NCI-H2107 treated with DMSO at 0.1 percent for 48 hours (cell line): ENCODE data around the gene PKIG.
A peak's percentile ranks its signal among the peaks of the same experiment; 100 is the strongest.
"Not testable (repeated sequence)": the region's sequence is repeated elsewhere in the genome, so short reads cannot be mapped to it uniquely, and the experiment has no call there.

Experiments used
- DNase-seq: peaks from one replicate; lab custom pipeline; 2025; ENCODE audit not compliant: unreplicated experiment; lab: John Stamatoyannopoulos, UW

PKIG gene

GRCh38 chr20:44637522-44638372 lies 55.4 kb downstream of the PKIG start:
- no peak for DNase-seq

DNA sequence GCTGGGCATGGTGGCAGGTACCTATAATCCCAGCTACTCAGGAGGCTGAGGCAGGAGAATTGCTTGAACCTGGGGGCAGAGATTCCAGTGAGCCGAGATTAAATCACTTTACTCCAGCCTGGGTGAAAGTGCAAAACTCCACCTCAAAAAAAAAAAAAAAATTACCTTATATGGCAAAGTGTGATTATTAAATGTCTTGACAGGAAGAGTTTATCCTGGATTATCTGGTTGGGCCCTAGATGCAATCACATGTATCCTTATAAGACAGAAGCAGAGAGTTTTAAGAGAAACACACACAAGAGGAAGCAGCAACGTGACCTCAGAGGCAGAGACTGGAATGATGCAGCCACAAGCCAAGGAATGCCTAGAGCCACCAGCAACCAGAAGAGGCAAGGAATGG lies 58.1 kb downstream of the PKIG start:
- DNase-seq: no peak

DNA sequence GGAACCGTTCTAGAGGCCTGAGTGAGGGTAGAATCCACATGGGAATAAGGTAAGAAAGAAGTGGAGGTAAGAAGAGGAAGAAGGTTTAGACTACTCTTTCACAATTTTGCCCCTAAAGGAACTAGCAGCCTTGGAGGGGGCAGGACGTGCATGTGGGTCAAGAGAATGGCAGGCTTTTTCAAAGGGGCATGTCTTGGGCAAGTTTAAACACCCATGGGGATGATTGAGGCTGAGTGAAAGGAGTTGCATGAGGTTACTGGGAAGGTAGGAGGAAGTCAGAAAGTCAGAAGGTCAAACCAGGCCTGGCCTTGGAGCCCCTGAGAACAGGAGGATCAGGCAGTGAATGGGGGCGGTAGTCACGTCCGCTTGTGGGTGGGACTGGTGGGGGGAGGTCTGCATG lies 58.9 kb downstream of the PKIG start:
- no peak for DNase-seq

- peak; percentile 35 for DNase-seq
Measured at GRCh38 chr20:44642203-44643153, 60.1 kb downstream of the PKIG start.

- no peak for DNase-seq
Measured at GRCh38 chr20:44643154-44643519, 60.8 kb downstream of the PKIG start.

DNA sequence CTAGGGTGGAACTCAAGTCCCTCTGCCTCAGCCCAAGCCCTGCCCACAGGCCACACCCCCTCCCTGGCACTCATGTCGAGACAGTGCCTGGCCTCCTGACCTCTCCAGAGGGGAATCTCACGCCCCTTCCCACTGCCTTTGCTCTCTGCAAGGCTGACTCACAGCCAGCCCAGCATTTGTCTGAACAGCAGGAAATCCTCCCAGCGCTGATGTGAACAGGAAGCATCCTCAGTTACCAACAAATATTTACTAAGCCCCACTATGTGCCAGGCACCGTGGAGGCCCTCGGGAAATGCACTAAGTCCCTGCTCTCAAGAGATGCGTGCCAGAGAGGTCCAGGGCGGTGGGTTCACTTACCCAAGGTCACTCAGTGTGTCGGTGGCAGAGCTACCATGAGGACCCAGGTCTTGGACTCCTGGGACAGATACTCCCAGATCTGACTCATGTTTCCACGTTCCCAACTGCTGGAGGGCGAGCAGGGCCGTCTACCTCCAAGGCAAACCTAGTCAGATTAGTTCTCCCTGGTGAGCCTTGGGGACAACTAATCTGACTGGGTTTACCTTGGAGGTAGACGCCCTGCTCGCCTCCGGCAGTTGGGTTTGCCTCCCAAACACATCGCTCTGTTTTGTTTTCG lies 61.3 kb downstream of the PKIG start:
- no peak for DNase-seq

GRCh38 chr20:44644230-44644617 lies 61.8 kb downstream of the PKIG start:
- DNase-seq: no peak

DNA sequence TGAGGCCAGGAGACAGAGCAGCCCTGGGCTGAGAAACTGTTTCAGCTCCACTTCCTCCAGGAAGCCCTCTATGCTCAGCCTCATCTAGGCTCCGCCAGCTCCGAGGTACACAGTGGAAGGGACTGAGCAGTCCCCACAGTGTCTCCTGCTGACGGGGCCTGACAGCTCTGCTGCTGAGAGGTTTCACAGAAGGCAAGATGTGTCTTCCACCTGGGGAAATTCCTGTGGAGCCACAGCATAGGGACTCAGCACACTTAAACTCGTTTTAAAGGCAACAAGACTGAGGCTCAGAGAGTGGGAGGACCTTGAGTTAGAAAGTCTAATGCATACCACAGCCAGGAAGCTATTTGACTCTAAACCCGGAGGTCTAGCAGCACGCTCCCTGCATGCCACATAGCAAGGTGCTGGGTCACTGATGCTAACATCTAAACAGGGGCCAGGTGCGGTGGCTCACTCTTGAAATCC lies 62.3 kb downstream of the PKIG start:
- DNase-seq: no peak

- DNase-seq: no peak
Measured at GRCh38 chr20:44646023-44646640, 63.8 kb downstream of the PKIG start.

DNA sequence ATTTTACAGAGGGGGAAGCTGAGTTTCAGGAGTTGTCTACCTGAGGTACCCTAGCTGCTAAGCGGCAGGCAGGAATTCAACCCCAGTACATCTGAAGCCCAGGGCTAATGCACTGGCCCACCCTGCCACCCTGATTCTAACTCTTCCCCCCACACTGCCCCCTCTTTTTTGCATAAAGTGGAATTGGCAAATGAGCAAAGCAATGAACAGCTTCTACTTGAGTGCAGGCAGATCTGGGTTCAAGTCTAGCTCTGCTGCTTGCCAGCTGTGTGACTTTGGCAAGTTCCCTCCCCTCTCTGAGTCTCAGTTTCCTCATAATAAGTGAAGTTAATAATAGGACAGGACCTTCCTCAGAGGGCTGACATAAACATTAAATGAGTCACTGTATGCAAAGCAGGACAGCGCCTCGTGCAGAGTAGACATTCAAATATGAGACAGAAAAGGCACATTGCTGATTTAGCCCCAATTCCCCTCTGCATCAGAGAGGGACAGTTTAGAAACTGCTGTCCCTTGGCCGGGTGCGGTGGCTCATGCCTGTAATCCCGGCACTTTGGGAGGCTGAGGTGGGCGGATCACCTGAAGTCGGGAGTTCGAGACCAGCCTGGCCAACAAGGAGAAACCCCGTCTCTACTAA lies 64.4 kb downstream of the PKIG start:
- no peak for DNase-seq

DNA sequence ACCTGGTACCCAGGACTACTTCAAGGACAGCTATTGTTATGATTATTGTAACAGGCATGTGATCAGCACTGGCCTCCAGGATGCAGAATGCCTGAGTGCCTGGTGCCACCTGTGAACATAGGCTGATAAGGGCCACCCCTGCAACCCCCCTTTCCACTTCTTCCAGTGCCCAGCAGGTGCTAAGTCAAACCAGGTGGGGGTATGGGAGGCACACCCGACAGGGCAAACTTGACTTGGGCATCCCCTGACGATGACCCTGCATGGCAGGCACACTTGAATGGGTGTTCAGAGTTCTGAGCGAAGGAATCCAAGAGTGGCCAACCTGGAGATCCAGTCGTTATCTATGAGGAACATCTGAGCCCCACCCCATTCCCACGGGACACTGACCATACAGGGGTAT lies 65.7 kb downstream of the PKIG start:
- DNase-seq: no peak

GRCh38 chr20:44648579-44648978 lies 66.2 kb downstream of the PKIG start:
- DNase-seq: no peak

DNA sequence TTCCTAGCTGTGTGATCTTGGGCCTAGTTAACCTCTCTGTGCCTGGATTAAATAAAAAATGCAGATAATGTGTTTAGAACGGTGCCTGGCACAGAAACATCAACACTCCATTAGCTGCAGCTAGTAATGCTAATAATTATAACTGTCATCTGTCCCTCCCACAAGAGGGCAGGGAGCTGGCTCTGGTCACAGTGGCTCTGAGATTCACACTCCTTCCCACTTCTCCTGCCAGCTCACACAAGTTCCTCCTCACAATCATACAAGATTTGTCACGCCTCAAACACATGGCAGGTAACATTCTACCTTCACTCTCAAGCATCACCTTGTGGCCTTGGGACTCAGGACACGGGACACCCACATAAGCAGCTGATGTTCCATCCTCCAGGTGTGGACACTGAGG lies 66.7 kb downstream of the PKIG start:
- no peak for DNase-seq

DNA sequence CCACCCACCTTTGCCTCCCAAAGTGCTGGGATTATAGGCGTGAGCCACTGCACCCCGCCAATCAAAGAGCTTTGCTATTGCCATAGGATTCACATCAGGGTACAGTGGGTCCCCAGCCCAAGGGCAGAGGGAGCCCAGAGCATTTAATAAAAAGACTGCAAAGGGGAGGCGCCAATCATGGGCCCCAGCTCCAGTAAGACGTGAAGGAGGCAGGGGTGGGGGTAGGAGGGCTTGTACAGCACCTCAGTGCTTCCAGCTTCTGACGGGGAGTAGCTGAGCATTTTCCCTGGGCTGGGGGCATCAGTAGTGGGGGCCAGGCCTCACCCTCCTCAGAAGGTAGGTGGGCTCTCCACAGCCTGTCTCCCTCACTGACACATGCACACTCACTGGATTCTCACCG lies 67.6 kb downstream of the PKIG start:
- DNase-seq: no peak

- no peak for DNase-seq
Measured at GRCh38 chr20:44650771-44651433, 68.5 kb downstream of the PKIG start.

DNA sequence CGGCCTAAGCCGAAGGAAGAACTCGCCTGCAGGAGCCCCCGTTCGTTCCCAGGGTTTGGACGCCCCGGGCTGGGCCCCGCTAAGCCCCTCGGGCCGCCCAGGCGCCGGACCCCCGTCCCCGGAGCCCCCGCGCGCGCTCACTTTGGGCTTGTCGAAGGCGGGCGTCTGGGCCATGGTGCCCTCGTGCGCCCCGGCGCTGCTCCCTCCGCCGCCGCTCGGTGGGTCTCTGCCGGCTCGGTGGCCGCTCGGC lies 69.0 kb downstream of the PKIG start:
- DNase-seq: no peak

GRCh38 chr20:44651684-44652423 lies 69.5 kb downstream of the PKIG start, which contains the start of gene ADA:
TSS of gene ADA (minus strand) at chr20:44651699. CDS start at chr20:44651607, 92 bp downstream.
- DNase-seq: no peak

GRCh38 chr20:44653546-44653945 lies 71.2 kb downstream of the PKIG start:
- no peak for DNase-seq

GRCh38 chr20:44654210-44654609 lies 71.8 kb downstream of the PKIG start:
- DNase-seq: not testable (repeated sequence)

DNA sequence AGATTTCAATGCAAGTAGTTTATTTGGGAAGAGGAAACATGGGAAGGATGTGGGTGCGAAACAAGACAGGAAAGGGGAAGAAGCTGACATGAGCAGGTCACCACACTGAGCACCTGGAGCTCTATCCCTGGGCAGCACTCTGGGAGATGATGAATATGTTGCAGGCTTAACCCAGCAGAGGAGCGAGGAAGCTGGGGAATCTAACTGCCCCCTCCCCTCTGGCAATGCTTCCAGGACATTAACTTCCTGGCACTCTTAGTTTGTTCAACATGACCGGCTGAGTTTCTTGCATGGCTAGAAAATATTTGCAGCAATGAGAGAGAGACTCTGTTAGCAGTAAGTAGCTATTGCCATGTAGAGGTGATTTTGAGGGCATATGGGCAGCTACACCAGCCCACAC lies 74.1 kb downstream of the PKIG start:
- DNase-seq: no peak
